Esophagus squamous epithelium (tissue), 5 donors: ENCODE results near the gene TYK2. TPM values are rescaled to one million over a fixed set of nuclear protein-coding genes. Genes with fewer than 3 reads are reported as not detected.

ENCODE experiments used
- DNase-seq: peaks from one replicate; lab custom pipeline; 2025; lab: John Stamatoyannopoulos, UW
- H3K27ac ChIP-seq, 4 donors: fragments of 200-600 bp; sonication (generic); one replicate each; pipeline ENCODE4 v1.5.1; 2016 to 2019; ENCODE audit warnings: mild to moderate bottlenecking in 1 of 4
- H3K27me3 ChIP-seq, 4 donors: fragments of 200-600 bp; sonication (generic); 1 replicate in 3 of 4; 2 replicates in 1 of 4; pipeline versions ENCODE4 v1.5.1 to v1.6.0; 2017 to 2021; ENCODE audit warnings: antibody characterized with exemption in 1 of 4
- H3K36me3 ChIP-seq, 3 donors: fragments of 200-600 bp; sonication (generic); one replicate each; pipeline ENCODE4 v1.5.1; 2016 to 2019
- H3K4me1 ChIP-seq, 3 donors: fragments of 200-600 bp; sonication (generic); one replicate each; pipeline ENCODE4 v1.5.1; 2017 to 2019
- H3K4me3 ChIP-seq, 4 donors: fragments of 200-600 bp; sonication (generic); 1 replicate in 3 of 4; 2 replicates in 1 of 4; pipeline ENCODE4 v1.5.1; 2016 to 2019; ENCODE audit warnings: mild to moderate bottlenecking in 2 of 4, moderate library complexity in 1 of 4
- H3K9me3 ChIP-seq, 3 donors: fragments of 200-600 bp; sonication (generic); one replicate each; pipeline ENCODE4 v1.5.1; 2016 to 2019
- CTCF ChIP-seq, 6 experiments: fragments of 450-650 bp in 4 of 6; fragments of 200-600 bp in 2 of 6; sonication (generic) in 2 of 6; IDR thresholded peaks; one replicate each; pipeline ENCODE4 v1.5.1; 2016 to 2019; ENCODE audit warnings: antibody characterized with exemption in 6 of 6, mild to moderate bottlenecking in 4 of 6, moderate library complexity in 4 of 6
- POLR2A ChIP-seq, 4 donors: fragments of 450-650 bp; IDR thresholded peaks; one replicate each; pipeline ENCODE4 v1.6.1; 2017; ENCODE audit warnings: antibody characterized with exemption in 4 of 4, mild to moderate bottlenecking in 4 of 4, moderate library complexity in 3 of 4
- WGBS, 2 donors: methylation state at CpG; one replicate each; pipeline ENCODE4 v1.1.5; 2018; 5-methylcytosine and 5-hydroxymethylcytosine counted together
- intact Hi-C: fragments of 100-400 bp; cut with DNase I; formaldehyde crosslinking; loops from one replicate; pipeline ENCODE4 v1.15.0; 2022
- total RNA-seq, 4 donors: library from RNA; depleted of rRNA; stranded (reverse); fragments of >200 nt; gene quantifications; one replicate each; pipeline ENCODE4 v1.1.0, GENCODE V29; 2016
- donor health status: DM: yes; HTN: yes; CAD: no.

TYK2 gene
- total RNA-seq, 4 donors from 2014 or later, result 41.8 to 74.2 (median 50.7) TPM

GRCh38 chr19:10317045-10317856 lies 63.1 kb downstream of the TYK2 start:
- Histone ChIP-seq H3K4me1 (peaks cover 6 to 20% (median 13%) of the 10 kb centered on the region in 3 donors), H3K27me3 (no peaks in the 10 kb centered on the region), H3K27ac (no peak overlapping the region), H3K9me3 (no peaks in the 10 kb centered on the region), H3K36me3 (peaks cover 13 to 59% (median 34%) of the 10 kb centered on the region in 3 donors), H3K4me3 (no peak overlapping the region)
- DNase-seq, result no peak
- intact Hi-C loops, result no loop called here
- no peak for TF ChIP-seq POLR2A (IDR thresholded peaks at IDR 0.05)
- TF ChIP-seq CTCF (IDR thresholded peaks at IDR 0.05), result no peak
- WGBS, 2 donors, result 75% methylated on average over 13 to 14 of the region's 29 CpGs

- peaks cover 11 to 51% (median 26%) of the 10 kb centered on the region in 3 donors for H3K36me3 ChIP-seq
- H3K4me3 ChIP-seq, result peak overlapping the region in 3 of 4 donors; percentile 79 to 92 (median 90)
- no peak for TF ChIP-seq CTCF (IDR thresholded peaks at IDR 0.05)
- TF ChIP-seq POLR2A (IDR thresholded peaks at IDR 0.05), result no peak
- H3K27me3 ChIP-seq, result no peaks in the 10 kb centered on the region
- H3K4me1 ChIP-seq, result peaks cover 6 to 20% (median 13%) of the 10 kb centered on the region in 3 donors
- no peak for DNase-seq
- intact Hi-C loops, result no loop called here
- peak overlapping the region; percentile 62 to 80 (median 74) for H3K27ac ChIP-seq
- WGBS, 2 donors, result 63 to 66% methylated on average over 7 to 11 of the region's 19 CpGs
- H3K9me3 ChIP-seq, result no peaks in the 10 kb centered on the region
Observed at GRCh38 chr19:10316229-10317044, 63.9 kb downstream of the TYK2 start.

GRCh38 chr19:10315335-10316214 lies 64.8 kb downstream of the TYK2 start, which contains the start of gene FDX2:
FDX2 (minus strand) TSS chr19:10316015; CDS start chr19:10315996, 19 bp downstream.
- Histone ChIP-seq H3K36me3 (peaks cover 11 to 47% (median 17%) of the 10 kb centered on the region in 3 donors), H3K9me3 (no peaks in the 10 kb centered on the region), H3K4me3 (peak within 1 kb of the TSS; percentile 66 to 92 (median 84)), H3K27me3 (no peaks in the 10 kb centered on the region), H3K27ac (peak within 1 kb of the TSS; percentile 62 to 80 (median 74)), H3K4me1 (peaks cover 6 to 20% (median 13%) of the 10 kb centered on the region in 3 donors)
- no peak for TF ChIP-seq POLR2A (IDR thresholded peaks at IDR 0.05)
- TF ChIP-seq CTCF (IDR thresholded peaks at IDR 0.05), result peak in 1 of 6 experiments; percentile 26
- DNase-seq, result no peak
- 1 to 4% methylated on average over 17 to 37 of the region's 55 CpGs for WGBS, 2 donors
- intact Hi-C loops, result no loop called here

- H3K4me1 ChIP-seq, result peaks cover 0 to 1% (median 0%) of the 10 kb centered on the region in 3 donors
- WGBS, 2 donors, result 83 to 92% methylated on average over 8 to 12 of the region's 24 CpGs
- H3K27me3 ChIP-seq, result no peaks in the 10 kb centered on the region
- DNase-seq, result no peak
- H3K4me3 ChIP-seq, result no peak within 1 kb of the TSS
- intact Hi-C loops, result no loop called here
- no peaks in the 10 kb centered on the region for H3K9me3 ChIP-seq
- TF ChIP-seq POLR2A (IDR thresholded peaks at IDR 0.05) (no peak), CTCF (IDR thresholded peaks at IDR 0.05) (no peak)
- H3K27ac ChIP-seq, result no peak within 1 kb of the TSS
- H3K36me3 ChIP-seq, result peaks cover 0 to 18% (median 4%) of the 10 kb centered on the region in 3 donors
Observed at GRCh38 chr19:10309423-10309822, 70.9 kb downstream of the TYK2 start, which contains the start of gene ZGLP1. ZGLP1 (minus strand) TSS chr19:10309815.
